SK-N-SH (cell line): ENCODE data around the gene HMGB2.

Experiments used
- CTCF ChIP-seq: fragments of 200-600 bp; sonication (generic); IDR thresholded peaks from 2 replicates; pipeline ENCODE4 v1.6.1; 2017; ENCODE audit warnings: antibody characterized with exemption, mild to moderate bottlenecking, moderate library complexity
- EZH2phosphoT487 ChIP-seq: fragments of 200-600 bp; sonication (generic); IDR thresholded peaks from 2 replicates; pipeline ENCODE4 v1.6.1; 2017; ENCODE audit warnings: low read depth, mixed run types, mild to moderate bottlenecking, antibody characterized with exemption, moderate library complexity, borderline replicate concordance
- NFIC ChIP-seq: IDR thresholded peaks from 2 replicates; pipeline ENCODE4 v1.4.0; 2012; ENCODE audit warnings: borderline replicate concordance
- POLR2AphosphoS5 ChIP-seq: IDR thresholded peaks from 2 replicates; pipeline ENCODE4 v1.6.1; 2012; ENCODE audit warnings: low read depth, low read length
- RAD21 ChIP-seq: IDR thresholded peaks from 2 replicates; pipeline ENCODE4 v1.6.1; 2012; ENCODE audit warnings: mild to moderate bottlenecking, low read length
- REST ChIP-seq: IDR thresholded peaks from 2 replicates; pipeline ENCODE4 v1.6.1; 2012; ENCODE audit warnings: mild to moderate bottlenecking, low read depth, low read length, moderate library complexity
- YY1 ChIP-seq: IDR thresholded peaks from 2 replicates; pipeline ENCODE4 v1.4.0; 2012; ENCODE audit warnings: low read depth, mild to moderate bottlenecking
- ZBTB33 ChIP-seq: IDR thresholded peaks from 2 replicates; pipeline ENCODE4 v1.4.0; 2012; ENCODE audit warnings: low read depth, borderline replicate concordance

- TF ChIP-seq RAD21 (no peak), ZBTB33 (no peak), EZH2phosphoT487 (no peak), POLR2AphosphoS5 (no peak), CTCF (no peak), REST (no peak), YY1 (no peak), NFIC (no peak)
Observed at GRCh38 chr4:173314715-173315114, 19.4 kb downstream of the HMGB2 start.
